Measurements from ENCODE around the gene DOCK3.

DOCK3 gene

DNA sequence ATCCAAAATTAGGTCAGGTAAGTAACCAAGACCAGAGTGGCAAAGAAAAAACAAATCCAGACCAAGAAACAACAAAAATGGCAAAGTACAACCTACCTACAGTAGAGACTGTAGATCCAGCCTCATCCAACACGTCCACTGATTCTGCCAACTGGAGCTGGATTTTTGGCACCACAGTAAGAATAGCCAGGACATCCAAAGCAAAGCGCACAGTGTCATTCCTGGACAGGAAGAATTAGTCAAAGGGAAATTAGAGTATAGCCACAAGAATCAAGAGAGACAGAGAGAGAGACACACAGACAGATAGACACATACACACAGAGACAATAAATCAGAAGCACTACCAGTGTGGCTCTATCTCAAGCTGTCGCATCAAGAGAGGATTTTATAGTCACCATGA is 747.5 kb downstream of the DOCK3 start:
- DNase-seq (ENCODE audit: low read depth in 2 of 2) = no peak

- no peak for DNase-seq (ENCODE audit: low read depth in 2 of 2)
Observed at GRCh38 chr3:51426921-51427320, 752.2 kb downstream of the DOCK3 start.

DNA sequence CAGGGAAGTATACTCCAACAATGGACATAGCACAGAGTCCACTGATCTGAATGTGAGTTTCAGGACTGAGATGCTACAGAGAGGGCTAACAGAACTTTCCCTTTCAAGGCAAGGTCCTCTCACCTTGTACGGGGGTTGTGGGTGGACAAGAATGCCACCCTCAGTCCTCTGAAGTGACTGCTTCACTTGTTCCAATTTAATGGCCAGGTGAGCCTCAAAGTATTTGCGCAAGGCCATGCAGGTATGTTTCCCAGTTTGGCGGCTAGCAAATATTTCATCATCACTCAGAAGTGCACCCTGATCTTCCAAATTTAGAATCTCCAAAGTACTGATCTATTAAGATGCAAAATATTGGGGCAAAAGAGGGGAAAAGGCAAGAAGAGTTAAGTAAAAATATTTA is 754.4 kb downstream of the DOCK3 start:
- DNase-seq (ENCODE audit: low read depth in 2 of 2) = no peak
